Heart left ventricle (tissue), 13 donors: ENCODE data around the gene ELL.

ENCODE experiments used
- CTCF ChIP-seq, 12 donors: fragments of 200-600 bp; sonication (generic) in 4 of 12; IDR thresholded peaks; one replicate each; pipeline versions ENCODE4 v1.5.0 to v1.8.0; 2018 to 2022; ENCODE audit warnings: antibody characterized with exemption in 12 of 12, mild to moderate bottlenecking in 5 of 12
- POLR2A ChIP-seq, 2 donors: fragments of 450-650 bp; IDR thresholded peaks; one replicate each; pipeline ENCODE4 v1.6.1; 2017; ENCODE audit warnings: antibody characterized with exemption in 2 of 2, mild to moderate bottlenecking in 2 of 2, moderate library complexity in 2 of 2
- donor health status: ischemic (EF 13 %, LVEDD 7.1; RV severe dilation, severe dysfunction).
- donor health status: DM: no; HTN: yes; CAD: no.
- donor health status: DM: no; HTN: no; CAD: no.
- donor health status: ischemic (EF 25% LVEDD 6.9; RV normal size, moderate dysfunction).
- donor health status: ischemic (EF 25% LVEDD 5.7; RV mildly dilated, moderate dysfunction).
- donor health status: ischemic (EF 35%, LVEDD 5.7; RV mildly dilated, moderate dysfunction).
- donor health status: nonischemic (EF 11% LVEDD 7.7; RV severe dilation, severe dysfunction).
- donor health status: DM: yes; HTN: yes; CAD: no.
- donor health status: PGD.
- donor health status: ischemic (EF 29% LVEDD 5.4; RV normal size, mild dysfunction).
- donor health status: nonischemic (EF 23%, LVEDD 6.1; RV moderate dilation, normal function).

- TF ChIP-seq CTCF (IDR thresholded peaks at IDR 0.05) (no peak), POLR2A (IDR thresholded peaks at IDR 0.05) (no peak)
Observed at GRCh38 chr19:18429717-18430416, 92.0 kb downstream of the ELL start.
